ENCODE data around the gene CLEC4M.

Gene CLEC4M

DNA sequence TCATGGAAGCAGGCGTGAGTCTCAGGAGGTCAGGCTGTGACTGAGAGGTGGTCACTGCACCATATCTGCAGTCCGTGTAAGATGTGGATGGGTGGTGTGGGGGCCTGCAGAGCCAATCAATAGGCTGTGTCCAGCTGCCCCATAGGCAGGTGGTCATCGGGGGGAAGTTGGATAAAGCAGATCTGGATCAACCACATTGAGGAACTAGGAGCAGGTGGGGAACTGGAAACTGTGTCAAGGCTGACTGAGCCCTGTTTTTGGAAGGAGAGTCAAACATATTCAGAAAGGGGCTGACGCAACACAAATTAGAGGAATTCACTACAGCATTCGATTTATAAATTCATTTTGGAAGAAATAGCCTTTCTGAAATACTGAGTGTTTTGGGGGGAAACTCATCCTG is 15.0 kb downstream of the CLEC4M start:
- no peak for ATAC-seq
- TF ChIP-seq, protein P1, sequence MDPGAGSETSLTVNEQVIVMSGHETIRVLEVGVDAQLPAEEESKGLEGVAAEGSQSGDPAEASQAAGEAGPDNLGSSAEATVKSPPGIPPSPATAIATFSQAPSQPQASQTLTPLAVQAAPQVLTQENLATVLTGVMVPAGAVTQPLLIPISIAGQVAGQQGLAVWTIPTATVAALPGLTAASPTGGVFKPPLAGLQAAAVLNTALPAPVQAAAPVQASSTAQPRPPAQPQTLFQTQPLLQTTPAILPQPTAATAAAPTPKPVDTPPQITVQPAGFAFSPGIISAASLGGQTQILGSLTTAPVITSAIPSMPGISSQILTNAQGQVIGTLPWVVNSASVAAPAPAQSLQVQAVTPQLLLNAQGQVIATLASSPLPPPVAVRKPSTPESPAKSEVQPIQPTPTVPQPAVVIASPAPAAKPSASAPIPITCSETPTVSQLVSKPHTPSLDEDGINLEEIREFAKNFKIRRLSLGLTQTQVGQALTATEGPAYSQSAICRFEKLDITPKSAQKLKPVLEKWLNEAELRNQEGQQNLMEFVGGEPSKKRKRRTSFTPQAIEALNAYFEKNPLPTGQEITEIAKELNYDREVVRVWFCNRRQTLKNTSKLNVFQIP (CRISPR knock-in tag; IDR thresholded peaks at IDR 0.05; ENCODE audit: borderline replicate concordance, low read depth) = no peak
- TF ChIP-seq ZC3H10 (CRISPR knock-in tag; IDR thresholded peaks at IDR 0.05) (no peak), ESRRG (CRISPR knock-in tag; IDR thresholded peaks at IDR 0.05) (no peak), ISL1 (CRISPR knock-in tag; IDR thresholded peaks at IDR 0.05) (no peak), TCF4 (CRISPR knock-in tag; IDR thresholded peaks at IDR 0.05; ENCODE audit: borderline replicate concordance) (no peak), ZFP3 (CRISPR knock-in tag; IDR thresholded peaks at IDR 0.05) (no peak), CSDC2 (CRISPR knock-in tag; IDR thresholded peaks at IDR 0.05) (no peak), ZNF8 (CRISPR knock-in tag; IDR thresholded peaks at IDR 0.05) (no peak)
- TF ChIP-seq, protein P2, sequence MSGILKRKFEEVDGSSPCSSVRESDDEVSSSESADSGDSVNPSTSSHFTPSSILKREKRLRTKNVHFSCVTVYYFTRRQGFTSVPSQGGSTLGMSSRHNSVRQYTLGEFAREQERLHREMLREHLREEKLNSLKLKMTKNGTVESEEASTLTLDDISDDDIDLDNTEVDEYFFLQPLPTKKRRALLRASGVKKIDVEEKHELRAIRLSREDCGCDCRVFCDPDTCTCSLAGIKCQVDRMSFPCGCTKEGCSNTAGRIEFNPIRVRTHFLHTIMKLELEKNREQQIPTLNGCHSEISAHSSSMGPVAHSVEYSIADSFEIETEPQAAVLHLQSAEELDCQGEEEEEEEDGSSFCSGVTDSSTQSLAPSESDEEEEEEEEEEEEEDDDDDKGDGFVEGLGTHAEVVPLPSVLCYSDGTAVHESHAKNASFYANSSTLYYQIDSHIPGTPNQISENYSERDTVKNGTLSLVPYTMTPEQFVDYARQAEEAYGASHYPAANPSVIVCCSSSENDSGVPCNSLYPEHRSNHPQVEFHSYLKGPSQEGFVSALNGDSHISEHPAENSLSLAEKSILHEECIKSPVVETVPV (CRISPR knock-in tag; IDR thresholded peaks at IDR 0.05) = no peak
- TF ChIP-seq, protein P3, sequence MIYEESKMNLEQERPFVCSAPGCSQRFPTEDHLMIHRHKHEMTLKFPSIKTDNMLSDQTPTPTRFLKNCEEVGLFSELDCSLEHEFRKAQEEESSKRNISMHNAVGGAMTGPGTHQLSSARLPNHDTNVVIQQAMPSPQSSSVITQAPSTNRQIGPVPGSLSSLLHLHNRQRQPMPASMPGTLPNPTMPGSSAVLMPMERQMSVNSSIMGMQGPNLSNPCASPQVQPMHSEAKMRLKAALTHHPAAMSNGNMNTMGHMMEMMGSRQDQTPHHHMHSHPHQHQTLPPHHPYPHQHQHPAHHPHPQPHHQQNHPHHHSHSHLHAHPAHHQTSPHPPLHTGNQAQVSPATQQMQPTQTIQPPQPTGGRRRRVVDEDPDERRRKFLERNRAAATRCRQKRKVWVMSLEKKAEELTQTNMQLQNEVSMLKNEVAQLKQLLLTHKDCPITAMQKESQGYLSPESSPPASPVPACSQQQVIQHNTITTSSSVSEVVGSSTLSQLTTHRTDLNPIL (CRISPR knock-in tag; IDR thresholded peaks at IDR 0.05; ENCODE audit: low read depth) = no peak

DNA sequence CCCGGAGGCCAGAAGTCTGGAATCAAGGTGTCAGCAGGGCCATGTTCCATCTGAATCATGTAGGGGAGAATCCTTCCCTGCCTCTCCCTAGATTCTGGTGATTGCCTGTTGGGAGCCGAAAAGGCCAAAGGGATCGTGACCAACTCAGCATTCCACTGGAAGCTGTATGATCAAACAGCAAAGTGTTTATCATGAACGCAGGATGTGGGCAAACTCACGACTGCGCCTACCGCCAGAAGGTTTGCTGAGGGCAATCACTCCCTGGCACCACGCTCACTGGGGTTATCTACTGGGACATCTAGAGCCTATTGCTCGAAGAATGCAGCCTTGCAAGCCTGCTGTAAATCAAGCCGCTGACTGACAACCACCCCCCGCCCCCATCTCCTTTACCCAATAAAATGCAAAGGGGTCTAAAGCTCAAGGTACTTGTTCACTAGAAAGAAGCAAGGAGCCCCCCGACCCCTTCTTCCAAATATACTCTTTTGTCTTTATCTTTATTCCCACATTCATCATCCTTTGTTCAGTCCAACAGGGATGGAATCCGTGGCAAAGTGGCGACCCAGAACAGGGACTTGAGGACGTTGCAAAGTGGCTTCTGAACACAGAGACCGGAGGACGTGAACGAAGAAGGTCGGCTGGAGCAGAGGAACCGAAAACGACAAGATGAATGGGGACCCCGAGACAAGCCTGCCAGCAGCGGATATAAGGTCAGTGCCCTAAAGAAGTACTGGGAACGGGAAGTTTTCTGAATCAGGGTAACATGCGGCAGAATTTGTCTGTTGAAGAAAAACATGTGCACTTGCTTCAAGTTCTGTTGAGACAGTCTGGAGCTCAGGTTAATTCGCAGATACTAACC is 16.8 kb downstream of the CLEC4M start:
- TF ChIP-seq ZFP3 (CRISPR knock-in tag; IDR thresholded peaks at IDR 0.05) (no peak), ZFP30 (CRISPR knock-in tag; IDR thresholded peaks at IDR 0.05) (no peak), ESRRG (CRISPR knock-in tag; IDR thresholded peaks at IDR 0.05) (no peak), ZNF8 (CRISPR knock-in tag; IDR thresholded peaks at IDR 0.05) (no peak), GLIS3 (CRISPR knock-in tag; IDR thresholded peaks at IDR 0.05) (no peak)
- no peak for ATAC-seq

DNA sequence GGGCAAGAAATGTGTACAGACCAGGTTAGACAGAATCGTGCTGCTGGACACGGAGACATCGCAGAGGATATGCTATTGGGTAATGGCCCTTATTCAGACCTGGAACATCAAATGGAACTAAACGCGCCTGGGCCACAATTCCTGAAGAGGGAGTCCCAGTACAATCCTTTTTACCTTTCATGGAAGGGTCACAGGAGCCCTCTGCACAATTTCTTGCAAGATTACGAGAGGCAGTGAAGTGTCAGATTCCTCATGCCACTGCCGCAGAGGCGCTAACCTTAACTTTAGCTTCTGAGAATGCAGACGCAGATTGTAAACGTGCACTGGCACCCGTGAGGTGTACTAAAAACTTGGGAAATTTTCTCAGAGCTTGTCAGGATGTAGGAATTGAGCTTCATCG is 18.1 kb downstream of the CLEC4M start:
- ATAC-seq = no peak
- TF ChIP-seq ZNF565 (CRISPR knock-in tag; conservative IDR thresholded peaks at IDR 0.05; ENCODE audit: low read depth) (no peak), SNAI2 (CRISPR knock-in tag; IDR thresholded peaks at IDR 0.05) (no peak), ZNF8 (CRISPR knock-in tag; IDR thresholded peaks at IDR 0.05) (no peak), ESRRG (CRISPR knock-in tag; IDR thresholded peaks at IDR 0.05) (no peak), GLIS3 (CRISPR knock-in tag; IDR thresholded peaks at IDR 0.05) (no peak), BACH2 (CRISPR knock-in tag; IDR thresholded peaks at IDR 0.05; ENCODE audit: borderline replicate concordance) (no peak), ZFP30 (CRISPR knock-in tag; IDR thresholded peaks at IDR 0.05) (no peak), CSDC2 (CRISPR knock-in tag; IDR thresholded peaks at IDR 0.05) (no peak), OSR1 (CRISPR knock-in tag; IDR thresholded peaks at IDR 0.05) (no peak), TCF4 (CRISPR knock-in tag; IDR thresholded peaks at IDR 0.05; ENCODE audit: borderline replicate concordance) (no peak), RARB (CRISPR knock-in tag; IDR thresholded peaks at IDR 0.05) (no peak)
- TF ChIP-seq, protein P1 (CRISPR knock-in tag; IDR thresholded peaks at IDR 0.05; ENCODE audit: borderline replicate concordance, low read depth) = no peak
- TF ChIP-seq, protein P2 (CRISPR knock-in tag; IDR thresholded peaks at IDR 0.05) = no peak
- TF ChIP-seq, protein P3 (CRISPR knock-in tag; IDR thresholded peaks at IDR 0.05; ENCODE audit: low read depth) = no peak

Data from SK-N-SH treated with all-trans-retinoic acid at 6 μM for 48 hours (cell line).